ENCODE data around the gene DDX18. TPM values are rescaled to one million over a fixed set of nuclear protein-coding genes. Genes with fewer than 3 reads are reported as not detected.

The DDX18 gene
- total RNA-seq, 1 experiment from 2014 or later = 107 TPM

DNA sequence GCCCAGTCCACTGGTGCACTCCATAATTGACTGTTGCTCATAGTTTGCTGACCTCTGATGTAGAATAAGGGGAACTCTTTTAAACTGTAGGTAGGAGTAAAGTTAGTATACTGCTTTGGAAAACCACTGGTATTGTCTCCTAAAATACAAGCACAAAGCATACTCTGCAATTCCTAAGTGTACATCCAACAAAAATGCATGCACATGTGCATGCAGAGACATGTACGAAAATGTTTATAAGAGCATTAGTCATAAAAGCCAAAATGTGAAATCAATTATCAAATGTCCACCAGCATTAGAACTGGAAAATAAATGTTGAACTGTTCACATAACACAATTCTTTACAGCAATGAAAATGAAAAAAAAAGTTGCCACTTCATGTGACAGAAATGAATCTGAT lies 39.8 kb upstream of the DDX18 start:
- H3K27ac Mint-ChIP-seq = no peak overlapping the region
- H3K36me3 Mint-ChIP-seq = peaks cover 6% of the 10 kb centered on the region
- DNase-seq (ENCODE audit: low spot score) = no peak
- H3K9me3 Mint-ChIP-seq = peaks cover 13% of the 10 kb centered on the region; the same call in 1 of the 2 replicates
- POLR2A ChIA-PET = no interaction called here
- TF ChIP-seq, protein P1, sequence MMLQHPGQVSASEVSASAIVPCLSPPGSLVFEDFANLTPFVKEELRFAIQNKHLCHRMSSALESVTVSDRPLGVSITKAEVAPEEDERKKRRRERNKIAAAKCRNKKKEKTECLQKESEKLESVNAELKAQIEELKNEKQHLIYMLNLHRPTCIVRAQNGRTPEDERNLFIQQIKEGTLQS (CRISPR knock-in tag; conservative IDR thresholded peaks at IDR 0.05) = no peak
- TF ChIP-seq, protein P2, sequence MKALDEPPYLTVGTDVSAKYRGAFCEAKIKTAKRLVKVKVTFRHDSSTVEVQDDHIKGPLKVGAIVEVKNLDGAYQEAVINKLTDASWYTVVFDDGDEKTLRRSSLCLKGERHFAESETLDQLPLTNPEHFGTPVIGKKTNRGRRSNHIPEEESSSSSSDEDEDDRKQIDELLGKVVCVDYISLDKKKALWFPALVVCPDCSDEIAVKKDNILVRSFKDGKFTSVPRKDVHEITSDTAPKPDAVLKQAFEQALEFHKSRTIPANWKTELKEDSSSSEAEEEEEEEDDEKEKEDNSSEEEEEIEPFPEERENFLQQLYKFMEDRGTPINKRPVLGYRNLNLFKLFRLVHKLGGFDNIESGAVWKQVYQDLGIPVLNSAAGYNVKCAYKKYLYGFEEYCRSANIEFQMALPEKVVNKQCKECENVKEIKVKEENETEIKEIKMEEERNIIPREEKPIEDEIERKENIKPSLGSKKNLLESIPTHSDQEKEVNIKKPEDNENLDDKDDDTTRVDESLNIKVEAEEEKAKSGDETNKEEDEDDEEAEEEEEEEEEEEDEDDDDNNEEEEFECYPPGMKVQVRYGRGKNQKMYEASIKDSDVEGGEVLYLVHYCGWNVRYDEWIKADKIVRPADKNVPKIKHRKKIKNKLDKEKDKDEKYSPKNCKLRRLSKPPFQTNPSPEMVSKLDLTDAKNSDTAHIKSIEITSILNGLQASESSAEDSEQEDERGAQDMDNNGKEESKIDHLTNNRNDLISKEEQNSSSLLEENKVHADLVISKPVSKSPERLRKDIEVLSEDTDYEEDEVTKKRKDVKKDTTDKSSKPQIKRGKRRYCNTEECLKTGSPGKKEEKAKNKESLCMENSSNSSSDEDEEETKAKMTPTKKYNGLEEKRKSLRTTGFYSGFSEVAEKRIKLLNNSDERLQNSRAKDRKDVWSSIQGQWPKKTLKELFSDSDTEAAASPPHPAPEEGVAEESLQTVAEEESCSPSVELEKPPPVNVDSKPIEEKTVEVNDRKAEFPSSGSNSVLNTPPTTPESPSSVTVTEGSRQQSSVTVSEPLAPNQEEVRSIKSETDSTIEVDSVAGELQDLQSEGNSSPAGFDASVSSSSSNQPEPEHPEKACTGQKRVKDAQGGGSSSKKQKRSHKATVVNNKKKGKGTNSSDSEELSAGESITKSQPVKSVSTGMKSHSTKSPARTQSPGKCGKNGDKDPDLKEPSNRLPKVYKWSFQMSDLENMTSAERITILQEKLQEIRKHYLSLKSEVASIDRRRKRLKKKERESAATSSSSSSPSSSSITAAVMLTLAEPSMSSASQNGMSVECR (CRISPR knock-in tag; IDR thresholded peaks at IDR 0.05; ENCODE audit: borderline replicate concordance) = no peak
- no peak for TF ChIP-seq GABPB1 (CRISPR knock-in tag; IDR thresholded peaks at IDR 0.05)
- TF ChIP-seq, protein P3, sequence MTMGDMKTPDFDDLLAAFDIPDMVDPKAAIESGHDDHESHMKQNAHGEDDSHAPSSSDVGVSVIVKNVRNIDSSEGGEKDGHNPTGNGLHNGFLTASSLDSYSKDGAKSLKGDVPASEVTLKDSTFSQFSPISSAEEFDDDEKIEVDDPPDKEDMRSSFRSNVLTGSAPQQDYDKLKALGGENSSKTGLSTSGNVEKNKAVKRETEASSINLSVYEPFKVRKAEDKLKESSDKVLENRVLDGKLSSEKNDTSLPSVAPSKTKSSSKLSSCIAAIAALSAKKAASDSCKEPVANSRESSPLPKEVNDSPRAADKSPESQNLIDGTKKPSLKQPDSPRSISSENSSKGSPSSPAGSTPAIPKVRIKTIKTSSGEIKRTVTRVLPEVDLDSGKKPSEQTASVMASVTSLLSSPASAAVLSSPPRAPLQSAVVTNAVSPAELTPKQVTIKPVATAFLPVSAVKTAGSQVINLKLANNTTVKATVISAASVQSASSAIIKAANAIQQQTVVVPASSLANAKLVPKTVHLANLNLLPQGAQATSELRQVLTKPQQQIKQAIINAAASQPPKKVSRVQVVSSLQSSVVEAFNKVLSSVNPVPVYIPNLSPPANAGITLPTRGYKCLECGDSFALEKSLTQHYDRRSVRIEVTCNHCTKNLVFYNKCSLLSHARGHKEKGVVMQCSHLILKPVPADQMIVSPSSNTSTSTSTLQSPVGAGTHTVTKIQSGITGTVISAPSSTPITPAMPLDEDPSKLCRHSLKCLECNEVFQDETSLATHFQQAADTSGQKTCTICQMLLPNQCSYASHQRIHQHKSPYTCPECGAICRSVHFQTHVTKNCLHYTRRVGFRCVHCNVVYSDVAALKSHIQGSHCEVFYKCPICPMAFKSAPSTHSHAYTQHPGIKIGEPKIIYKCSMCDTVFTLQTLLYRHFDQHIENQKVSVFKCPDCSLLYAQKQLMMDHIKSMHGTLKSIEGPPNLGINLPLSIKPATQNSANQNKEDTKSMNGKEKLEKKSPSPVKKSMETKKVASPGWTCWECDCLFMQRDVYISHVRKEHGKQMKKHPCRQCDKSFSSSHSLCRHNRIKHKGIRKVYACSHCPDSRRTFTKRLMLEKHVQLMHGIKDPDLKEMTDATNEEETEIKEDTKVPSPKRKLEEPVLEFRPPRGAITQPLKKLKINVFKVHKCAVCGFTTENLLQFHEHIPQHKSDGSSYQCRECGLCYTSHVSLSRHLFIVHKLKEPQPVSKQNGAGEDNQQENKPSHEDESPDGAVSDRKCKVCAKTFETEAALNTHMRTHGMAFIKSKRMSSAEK (CRISPR knock-in tag; IDR thresholded peaks at IDR 0.05; ENCODE audit: borderline replicate concordance) = no peak
- no peak for TF ChIP-seq IRF2 (CRISPR knock-in tag; IDR thresholded peaks at IDR 0.05; ENCODE audit: borderline replicate concordance, low read depth)
- no peak for TF ChIP-seq ZMAT4 (CRISPR knock-in tag; IDR thresholded peaks at IDR 0.05)
- TF ChIP-seq, protein P4, sequence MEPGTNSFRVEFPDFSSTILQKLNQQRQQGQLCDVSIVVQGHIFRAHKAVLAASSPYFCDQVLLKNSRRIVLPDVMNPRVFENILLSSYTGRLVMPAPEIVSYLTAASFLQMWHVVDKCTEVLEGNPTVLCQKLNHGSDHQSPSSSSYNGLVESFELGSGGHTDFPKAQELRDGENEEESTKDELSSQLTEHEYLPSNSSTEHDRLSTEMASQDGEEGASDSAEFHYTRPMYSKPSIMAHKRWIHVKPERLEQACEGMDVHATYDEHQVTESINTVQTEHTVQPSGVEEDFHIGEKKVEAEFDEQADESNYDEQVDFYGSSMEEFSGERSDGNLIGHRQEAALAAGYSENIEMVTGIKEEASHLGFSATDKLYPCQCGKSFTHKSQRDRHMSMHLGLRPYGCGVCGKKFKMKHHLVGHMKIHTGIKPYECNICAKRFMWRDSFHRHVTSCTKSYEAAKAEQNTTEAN (CRISPR knock-in tag; IDR thresholded peaks at IDR 0.05) = no peak
- TF ChIP-seq MXD4 (CRISPR knock-in tag; IDR thresholded peaks at IDR 0.05; ENCODE audit: borderline replicate concordance) = no peak
- no peak for TF ChIP-seq ZNF317 (CRISPR knock-in tag; IDR thresholded peaks at IDR 0.05; ENCODE audit: borderline replicate concordance, low read depth)
- TF ChIP-seq, protein P5, sequence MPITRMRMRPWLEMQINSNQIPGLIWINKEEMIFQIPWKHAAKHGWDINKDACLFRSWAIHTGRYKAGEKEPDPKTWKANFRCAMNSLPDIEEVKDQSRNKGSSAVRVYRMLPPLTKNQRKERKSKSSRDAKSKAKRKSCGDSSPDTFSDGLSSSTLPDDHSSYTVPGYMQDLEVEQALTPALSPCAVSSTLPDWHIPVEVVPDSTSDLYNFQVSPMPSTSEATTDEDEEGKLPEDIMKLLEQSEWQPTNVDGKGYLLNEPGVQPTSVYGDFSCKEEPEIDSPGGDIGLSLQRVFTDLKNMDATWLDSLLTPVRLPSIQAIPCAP (CRISPR knock-in tag; IDR thresholded peaks at IDR 0.05) = no peak
- H3K4me3 Mint-ChIP-seq = no peak overlapping the region
- ATAC-seq = no peak
- CTCF ChIA-PET = no interaction called here
- no peaks in the 10 kb centered on the region for H3K27me3 Mint-ChIP-seq (ENCODE audit: low read depth)
- peaks cover 10% of the 10 kb centered on the region for H3K4me1 Mint-ChIP-seq

- peaks cover 10% of the 10 kb centered on the region for H3K4me1 Mint-ChIP-seq
- H3K36me3 Mint-ChIP-seq = peaks cover 6% of the 10 kb centered on the region
- H3K27ac Mint-ChIP-seq = no peak overlapping the region
- H3K9me3 Mint-ChIP-seq = peaks cover 20% of the 10 kb centered on the region
- POLR2A ChIA-PET = no interaction called here
- H3K27me3 Mint-ChIP-seq (ENCODE audit: low read depth) = no peaks in the 10 kb centered on the region
- CTCF ChIA-PET = interaction anchor here (0.9 kb wide), 1 partner anchor 39 kb away, joined by 3 read pairs; the partner anchor contains the start of gene DDX18
- DNase-seq (ENCODE audit: low spot score) (no peak), ATAC-seq (no peak)
- H3K4me3 Mint-ChIP-seq = no peak overlapping the region
- TF ChIP-seq ZNF425 (CRISPR knock-in tag; conservative IDR thresholded peaks at IDR 0.05) = no peak
- TF ChIP-seq PRDM15 (CRISPR knock-in tag; IDR thresholded peaks at IDR 0.05) = no peak
- no peak for TF ChIP-seq ETV6 (CRISPR knock-in tag; IDR thresholded peaks at IDR 0.05)
- no peak for TF ChIP-seq NFATC4 (CRISPR knock-in tag; IDR thresholded peaks at IDR 0.05)
These were observed 38.7 kb upstream of the DDX18 start for GRCh38 chr2:117775703-117776219.

All from WTC11 (cell line).